K562 treated with DMSO at 1 percent for 48 hours (cell line): Measurements from ENCODE around the gene DNAAF1. TPM values are rescaled to one million over a fixed set of nuclear protein-coding genes. Genes with fewer than 3 reads are reported as not detected.

Source experiments
- total RNA-seq: library from RNA; unstranded; fragments of 300-600 nt; gene quantifications from 2 replicates; pipeline ENCODE4 v1.2.3, GENCODE V29; 2022; ENCODE audit warnings: low replicate concordance; ENCODE audit errors: extremely low read depth

DNAAF1 gene
- total RNA-seq, result not detected in 2 replicates

GRCh38 chr16:84144859-84145639, at the start of gene DNAAF1, which contains the start of gene HSDL1:
Gene DNAAF1, plus strand, starts transcription at chr16:84145308. Its CDS starts 133 bp downstream, at chr16:84145441.
Gene HSDL1, minus strand, starts transcription at chr16:84145177. Its CDS starts 13,856 bp downstream, at chr16:84131321.

GRCh38 chr16:84116720-84117493, 28.2 kb upstream of the DNAAF1 start, which contains the start of gene MBTPS1:
Gene MBTPS1, minus strand, starts transcription at chr16:84116942. Its CDS starts 15,159 bp downstream, at chr16:84101783.

GRCh38 chr16:84186685-84187437, 41.8 kb downstream of the DNAAF1 start, which contains the start of gene TAF1C:
Gene TAF1C, minus strand, starts transcription at chr16:84187057. Its CDS starts 2,069 bp downstream, at chr16:84184988.

GRCh38 chr16:84190731-84191388, 45.8 kb downstream of the DNAAF1 start, which contains the start of gene ADAD2:
Gene ADAD2, plus strand, starts transcription at chr16:84191157. Its CDS starts 74 bp downstream, at chr16:84191231.

Other genes with a start within 250 kb of the DNAAF1 start
- not detected in 2 replicates for gene MLYCD, start 246.2 kb upstream of the DNAAF1 start, total RNA-seq
- gene OSGIN1, start 192.1 kb upstream of the DNAAF1 start, total RNA-seq, result not detected in 2 replicates
- gene NECAB2, start 177.1 kb upstream of the DNAAF1 start, total RNA-seq, result not detected in 2 replicates
- gene SLC38A8, start 102.5 kb upstream of the DNAAF1 start, total RNA-seq, result not detected in 2 replicates
- not detected in 2 replicates for gene MBTPS1, start 28.4 kb upstream of the DNAAF1 start, total RNA-seq
- not detected in 2 replicates for gene HSDL1, start 131 bp upstream of the DNAAF1 start, total RNA-seq
- gene TAF1C, start 41.7 kb downstream of the DNAAF1 start, total RNA-seq, result not detected in 2 replicates
- gene ADAD2, start 45.8 kb downstream of the DNAAF1 start, total RNA-seq, result not detected in 2 replicates
- not detected in 2 replicates for gene KCNG4, start 94.7 kb downstream of the DNAAF1 start, total RNA-seq
- gene WFDC1, start 149.6 kb downstream of the DNAAF1 start, total RNA-seq, result not detected in 2 replicates
- not detected in 2 replicates for gene ATP2C2, start 223.2 kb downstream of the DNAAF1 start, total RNA-seq